ENCODE data around the gene PITX3. TPM values are rescaled to one million over a fixed set of nuclear protein-coding genes. Genes with fewer than 3 reads are reported as not detected.

The PITX3 gene
- polyA plus RNA-seq, 1 of the 3 experiments (the other 2 are of a cell fraction), result not detected

DNA sequence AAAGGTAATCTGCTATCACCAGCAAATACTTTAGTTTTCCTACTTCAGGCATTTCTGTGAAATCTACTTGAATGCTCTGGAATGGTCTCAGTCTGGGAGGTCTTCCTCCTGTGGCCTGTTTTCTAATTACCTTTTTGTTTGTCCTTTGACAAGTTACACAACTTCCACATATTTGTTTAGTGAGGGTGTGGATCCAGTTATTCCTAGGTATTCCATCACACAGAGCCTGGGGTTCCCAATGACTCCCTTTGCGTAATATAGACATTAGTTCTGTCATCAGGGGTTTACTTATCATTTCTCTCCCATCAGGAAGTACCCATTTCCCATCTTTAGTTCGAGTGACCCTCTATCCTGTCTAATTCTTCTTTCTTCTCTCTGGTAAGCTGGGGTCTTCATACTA is 43.3 kb downstream of the PITX3 start:
- no peak overlapping the region for H3K4me2 ChIP-seq
- DNase-seq, result no peak
- ChIA-PET CTCF (interaction anchor here (1.5 to 2.1 kb wide), 2 partner anchors 29 to 281 kb away, joined by 3 to 6 read pairs; no protein-coding TSS in a partner anchor), POLR2A (no interaction called here)
- no peaks in the 10 kb centered on the region for H3K79me2 ChIP-seq (ENCODE audit: insufficient read depth)
- H3K9ac ChIP-seq, result no peak overlapping the region
- H3K27ac ChIP-seq (ENCODE audit: low read depth in 2 of 2, low read length in 1 of 2), result no peak overlapping the region
- no peaks in the 10 kb centered on the region for H3K9me3 ChIP-seq
- no peaks in the 10 kb centered on the region; the same call in 1 of the 2 replicates for H3K27me3 ChIP-seq (ENCODE audit: insufficient read depth)
- no peaks in the 10 kb centered on the region for H3F3A ChIP-seq (replicated peaks; ENCODE audit: insufficient read depth)
- H4K20me1 ChIP-seq (ENCODE audit: insufficient read depth), result no peaks in the 10 kb centered on the region
- H3K4me3 ChIP-seq (ENCODE audit: low read depth in 2 of 2, low read length in 1 of 2), result no peak overlapping the region
- no peak overlapping the region for H2AFZ ChIP-seq (ENCODE audit: low read depth)
- WGBS (ENCODE audit: low lambda C conversion rate), result 39% methylated on average over 2 of the region's 2 CpGs
- H3K9me2 ChIP-seq, result no peaks in the 10 kb centered on the region
- no peaks in the 10 kb centered on the region for H3K4me1 ChIP-seq (ENCODE audit: control insufficient read depth in 1 of 2, insufficient read depth in 2 of 2, low read depth in 1 of 2, low read length in 1 of 2)
- no peaks in the 10 kb centered on the region for H3K36me3 ChIP-seq (replicated peaks in 1 of 2; ENCODE audit: control insufficient read depth in 1 of 2, insufficient read depth in 2 of 2, low read length in 1 of 2)
- no peak for TF ChIP-seq GABPA (IDR thresholded peaks at IDR 0.05; ENCODE audit: low read depth)
- TF ChIP-seq RCOR1 (IDR thresholded peaks at IDR 0.05; ENCODE audit: low read length), result no peak
- TF ChIP-seq, protein P1, sequence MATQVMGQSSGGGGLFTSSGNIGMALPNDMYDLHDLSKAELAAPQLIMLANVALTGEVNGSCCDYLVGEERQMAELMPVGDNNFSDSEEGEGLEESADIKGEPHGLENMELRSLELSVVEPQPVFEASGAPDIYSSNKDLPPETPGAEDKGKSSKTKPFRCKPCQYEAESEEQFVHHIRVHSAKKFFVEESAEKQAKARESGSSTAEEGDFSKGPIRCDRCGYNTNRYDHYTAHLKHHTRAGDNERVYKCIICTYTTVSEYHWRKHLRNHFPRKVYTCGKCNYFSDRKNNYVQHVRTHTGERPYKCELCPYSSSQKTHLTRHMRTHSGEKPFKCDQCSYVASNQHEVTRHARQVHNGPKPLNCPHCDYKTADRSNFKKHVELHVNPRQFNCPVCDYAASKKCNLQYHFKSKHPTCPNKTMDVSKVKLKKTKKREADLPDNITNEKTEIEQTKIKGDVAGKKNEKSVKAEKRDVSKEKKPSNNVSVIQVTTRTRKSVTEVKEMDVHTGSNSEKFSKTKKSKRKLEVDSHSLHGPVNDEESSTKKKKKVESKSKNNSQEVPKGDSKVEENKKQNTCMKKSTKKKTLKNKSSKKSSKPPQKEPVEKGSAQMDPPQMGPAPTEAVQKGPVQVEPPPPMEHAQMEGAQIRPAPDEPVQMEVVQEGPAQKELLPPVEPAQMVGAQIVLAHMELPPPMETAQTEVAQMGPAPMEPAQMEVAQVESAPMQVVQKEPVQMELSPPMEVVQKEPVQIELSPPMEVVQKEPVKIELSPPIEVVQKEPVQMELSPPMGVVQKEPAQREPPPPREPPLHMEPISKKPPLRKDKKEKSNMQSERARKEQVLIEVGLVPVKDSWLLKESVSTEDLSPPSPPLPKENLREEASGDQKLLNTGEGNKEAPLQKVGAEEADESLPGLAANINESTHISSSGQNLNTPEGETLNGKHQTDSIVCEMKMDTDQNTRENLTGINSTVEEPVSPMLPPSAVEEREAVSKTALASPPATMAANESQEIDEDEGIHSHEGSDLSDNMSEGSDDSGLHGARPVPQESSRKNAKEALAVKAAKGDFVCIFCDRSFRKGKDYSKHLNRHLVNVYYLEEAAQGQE (IDR thresholded peaks at IDR 0.05; ENCODE audit: low read depth, low read length), result no peak
- no peak for TF ChIP-seq JUND (IDR thresholded peaks at IDR 0.05)
- no peak for TF ChIP-seq TEAD4 (IDR thresholded peaks at IDR 0.05; ENCODE audit: borderline replicate concordance, insufficient read depth)

DNA sequence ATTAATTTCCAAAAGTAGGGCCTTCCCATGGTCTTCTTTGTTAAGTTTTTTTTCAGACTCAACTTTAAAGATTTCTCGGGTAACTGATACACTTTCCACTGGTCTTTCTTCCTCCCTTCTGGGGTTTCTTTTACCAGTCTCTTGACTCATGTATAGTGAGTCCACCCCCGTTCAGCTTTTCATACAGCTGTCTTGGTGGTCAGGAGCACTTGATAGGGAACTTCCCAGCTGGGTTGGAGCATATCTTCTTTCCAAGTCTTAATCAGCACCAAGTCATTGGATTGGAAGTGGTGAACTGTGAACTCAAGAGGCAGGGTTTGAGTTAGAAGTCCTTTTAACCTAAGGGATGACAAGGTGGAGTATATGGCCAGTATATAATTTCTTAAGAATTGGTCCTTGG is 44.4 kb downstream of the PITX3 start:
- Histone ChIP-seq H4K20me1 (ENCODE audit: insufficient read depth) (no peaks in the 10 kb centered on the region), H3K4me3 (ENCODE audit: low read depth in 2 of 2, low read length in 1 of 2) (no peak overlapping the region), H3K9me3 (no peaks in the 10 kb centered on the region), H3K4me2 (no peak overlapping the region), H3F3A (replicated peaks; ENCODE audit: insufficient read depth) (no peaks in the 10 kb centered on the region), H3K79me2 (ENCODE audit: insufficient read depth) (no peaks in the 10 kb centered on the region), H3K27ac (ENCODE audit: low read depth in 2 of 2, low read length in 1 of 2) (no peak overlapping the region), H3K9me2 (no peaks in the 10 kb centered on the region), H2AFZ (ENCODE audit: low read depth) (no peak overlapping the region), H3K4me1 (ENCODE audit: control insufficient read depth in 1 of 2, insufficient read depth in 2 of 2, low read depth in 1 of 2, low read length in 1 of 2) (no peaks in the 10 kb centered on the region), H3K36me3 (replicated peaks in 1 of 2; ENCODE audit: control insufficient read depth in 1 of 2, insufficient read depth in 2 of 2, low read length in 1 of 2) (no peaks in the 10 kb centered on the region), H3K9ac (no peak overlapping the region), H3K27me3 (ENCODE audit: insufficient read depth) (no peaks in the 10 kb centered on the region; the same call in 1 of the 2 replicates)
- POLR2A ChIA-PET, result no interaction called here
- 51% methylated on average over 2 of the region's 2 CpGs for WGBS (ENCODE audit: low lambda C conversion rate)
- DNase-seq, result no peak
- CTCF ChIA-PET, result interaction anchor here (1.1 to 1.3 kb wide), 2 partner anchors 27 to 33 kb away, joined by 3 to 6 read pairs; no protein-coding TSS in a partner anchor
- TF ChIP-seq NRF1 (IDR thresholded peaks at IDR 0.05; ENCODE audit: low read depth, low read length) (no peak), GABPA (IDR thresholded peaks at IDR 0.05; ENCODE audit: low read depth) (no peak), SMC3 (IDR thresholded peaks at IDR 0.05; ENCODE audit: low read depth, low read length) (no peak), RAD21 (IDR thresholded peaks at IDR 0.05; ENCODE audit: low read length) (no peak), RXRA (IDR thresholded peaks at IDR 0.05; ENCODE audit: borderline replicate concordance, low read depth) (no peak), POLR2AphosphoS5 (IDR thresholded peaks at IDR 0.05; ENCODE audit: low read depth, low read length) (no peak), EP300 (IDR thresholded peaks at IDR 0.05; ENCODE audit: borderline replicate concordance in 1 of 2, low read depth in 1 of 2, low read length in 1 of 2) (no peak), RFX5 (IDR thresholded peaks at IDR 0.05; ENCODE audit: low read length) (no peak), FOSL2 (IDR thresholded peaks at IDR 0.05; ENCODE audit: borderline replicate concordance, low read depth) (no peak), RCOR1 (IDR thresholded peaks at IDR 0.05; ENCODE audit: low read length) (no peak), TCF12 (IDR thresholded peaks at IDR 0.05) (no peak), NFIC (IDR thresholded peaks at IDR 0.05; ENCODE audit: borderline replicate concordance) (no peak), FOXM1 (IDR thresholded peaks at IDR 0.05; ENCODE audit: low read depth) (no peak)
- TF ChIP-seq, protein P2, sequence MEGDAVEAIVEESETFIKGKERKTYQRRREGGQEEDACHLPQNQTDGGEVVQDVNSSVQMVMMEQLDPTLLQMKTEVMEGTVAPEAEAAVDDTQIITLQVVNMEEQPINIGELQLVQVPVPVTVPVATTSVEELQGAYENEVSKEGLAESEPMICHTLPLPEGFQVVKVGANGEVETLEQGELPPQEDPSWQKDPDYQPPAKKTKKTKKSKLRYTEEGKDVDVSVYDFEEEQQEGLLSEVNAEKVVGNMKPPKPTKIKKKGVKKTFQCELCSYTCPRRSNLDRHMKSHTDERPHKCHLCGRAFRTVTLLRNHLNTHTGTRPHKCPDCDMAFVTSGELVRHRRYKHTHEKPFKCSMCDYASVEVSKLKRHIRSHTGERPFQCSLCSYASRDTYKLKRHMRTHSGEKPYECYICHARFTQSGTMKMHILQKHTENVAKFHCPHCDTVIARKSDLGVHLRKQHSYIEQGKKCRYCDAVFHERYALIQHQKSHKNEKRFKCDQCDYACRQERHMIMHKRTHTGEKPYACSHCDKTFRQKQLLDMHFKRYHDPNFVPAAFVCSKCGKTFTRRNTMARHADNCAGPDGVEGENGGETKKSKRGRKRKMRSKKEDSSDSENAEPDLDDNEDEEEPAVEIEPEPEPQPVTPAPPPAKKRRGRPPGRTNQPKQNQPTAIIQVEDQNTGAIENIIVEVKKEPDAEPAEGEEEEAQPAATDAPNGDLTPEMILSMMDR (IDR thresholded peaks at IDR 0.05), result no peak
- TF ChIP-seq, protein P3, sequence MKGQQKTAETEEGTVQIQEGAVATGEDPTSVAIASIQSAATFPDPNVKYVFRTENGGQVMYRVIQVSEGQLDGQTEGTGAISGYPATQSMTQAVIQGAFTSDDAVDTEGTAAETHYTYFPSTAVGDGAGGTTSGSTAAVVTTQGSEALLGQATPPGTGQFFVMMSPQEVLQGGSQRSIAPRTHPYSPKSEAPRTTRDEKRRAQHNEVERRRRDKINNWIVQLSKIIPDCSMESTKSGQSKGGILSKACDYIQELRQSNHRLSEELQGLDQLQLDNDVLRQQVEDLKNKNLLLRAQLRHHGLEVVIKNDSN (IDR thresholded peaks at IDR 0.05; ENCODE audit: borderline replicate concordance, low read depth), result no peak
- TF ChIP-seq, protein P4, sequence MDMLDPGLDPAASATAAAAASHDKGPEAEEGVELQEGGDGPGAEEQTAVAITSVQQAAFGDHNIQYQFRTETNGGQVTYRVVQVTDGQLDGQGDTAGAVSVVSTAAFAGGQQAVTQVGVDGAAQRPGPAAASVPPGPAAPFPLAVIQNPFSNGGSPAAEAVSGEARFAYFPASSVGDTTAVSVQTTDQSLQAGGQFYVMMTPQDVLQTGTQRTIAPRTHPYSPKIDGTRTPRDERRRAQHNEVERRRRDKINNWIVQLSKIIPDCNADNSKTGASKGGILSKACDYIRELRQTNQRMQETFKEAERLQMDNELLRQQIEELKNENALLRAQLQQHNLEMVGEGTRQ (IDR thresholded peaks at IDR 0.05; ENCODE audit: borderline replicate concordance, low read depth, low read length), result no peak

All from SK-N-SH (cell line).